Astrocyte (in vitro differentiated cells and primary cell): Measurements from ENCODE around the gene MMP14. TPM values are rescaled to one million over a fixed set of nuclear protein-coding genes. Genes with fewer than 3 reads are reported as not detected.

Experiments
- DNase-seq: peaks from one replicate; pipeline ENCODE4 v3.0.0-alpha.2; 2010; ENCODE audit warnings: low read depth
- FAIRE-seq: peaks from 2 replicates; lab custom pipeline; 2011; peaks lifted over from hg19 to GRCh38; lab: Jason Lieb, UNC
- H2AFZ ChIP-seq: 2 replicates; pipeline ENCODE4 v1.6.0; 2012; ENCODE audit warnings: low read depth, low read length, inconsistent platforms
- H3K27ac ChIP-seq: 2 replicates; pipeline ENCODE4 v1.5.1; 2011; ENCODE audit warnings: low read depth, low read length, inconsistent platforms
- H3K27me3 ChIP-seq: 2 replicates; pipeline ENCODE4 v1.6.0; 2011; ENCODE audit warnings: low read length, inconsistent platforms; ENCODE audit not compliant: insufficient read depth
- H3K36me3 ChIP-seq: 2 replicates; pipeline ENCODE4 v1.5.1; 2011; ENCODE audit warnings: low read length, inconsistent platforms; ENCODE audit not compliant: insufficient read depth
- H3K4me1 ChIP-seq: 2 replicates; pipeline ENCODE4 v1.5.1; 2011; ENCODE audit warnings: low read length, inconsistent platforms; ENCODE audit not compliant: insufficient read depth
- H3K4me2 ChIP-seq: 2 replicates; pipeline ENCODE4 v1.6.0; 2012; ENCODE audit warnings: low read length, inconsistent platforms
- H3K4me3 ChIP-seq: 2 replicates; pipeline ENCODE4 v1.5.1; 2011; ENCODE audit warnings: low read depth, mild to moderate bottlenecking, low read length, inconsistent platforms; ENCODE audit not compliant: insufficient read depth
- H3K79me2 ChIP-seq: 2 replicates; pipeline ENCODE4 v1.6.0; 2012; ENCODE audit warnings: mild to moderate bottlenecking, low read length, inconsistent platforms; ENCODE audit not compliant: insufficient read depth
- H3K9ac ChIP-seq: 2 replicates; pipeline ENCODE4 v1.6.0; 2012; ENCODE audit warnings: mild to moderate bottlenecking, low read length, inconsistent platforms
- H3K9me3 ChIP-seq: 2 replicates; pipeline ENCODE4 v1.5.1; 2012; ENCODE audit warnings: low read depth, mild to moderate bottlenecking, low read length, inconsistent platforms; ENCODE audit not compliant: insufficient read depth
- H4K20me1 ChIP-seq: 2 replicates; pipeline ENCODE4 v1.6.0; 2012; ENCODE audit warnings: low read length, inconsistent platforms; ENCODE audit not compliant: insufficient read depth
- H3K27ac Mint-ChIP-seq: one replicate; pipeline ENCODE4 v1.8.0; 2021; ENCODE audit warnings: mild to moderate bottlenecking, mixed read lengths; ENCODE audit not compliant: unreplicated experiment
- H3K27me3 Mint-ChIP-seq: one replicate; pipeline ENCODE4 v1.8.0; 2021; ENCODE audit warnings: low read depth, mixed read lengths; ENCODE audit not compliant: unreplicated experiment
- H3K36me3 Mint-ChIP-seq: one replicate; pipeline ENCODE4 v1.8.0; 2021; ENCODE audit warnings: low read depth, mixed read lengths; ENCODE audit not compliant: unreplicated experiment
- H3K4me1 Mint-ChIP-seq: one replicate; pipeline ENCODE4 v1.8.0; 2021; ENCODE audit warnings: low read depth, mixed read lengths; ENCODE audit not compliant: unreplicated experiment
- H3K4me3 Mint-ChIP-seq: one replicate; pipeline ENCODE4 v1.8.0; 2021; ENCODE audit warnings: mild to moderate bottlenecking, moderate library complexity, mixed read lengths; ENCODE audit not compliant: unreplicated experiment
- H3K9me3 Mint-ChIP-seq: one replicate; pipeline ENCODE4 v1.8.0; 2021; ENCODE audit warnings: mild to moderate bottlenecking, mixed read lengths; ENCODE audit not compliant: unreplicated experiment
- CTCF ChIP-seq: IDR thresholded peaks from 2 replicates; pipeline ENCODE4 v1.5.1; 2011; ENCODE audit warnings: low read depth, mild to moderate bottlenecking, inconsistent platforms, low read length, moderate library complexity; ENCODE audit not compliant: insufficient read depth
- EZH2 ChIP-seq: IDR thresholded peaks from 2 replicates; pipeline ENCODE4 v1.6.1; 2012; ENCODE audit warnings: mild to moderate bottlenecking, low read length, inconsistent platforms; ENCODE audit not compliant: insufficient read depth
- total RNA-seq: library from RNA; stranded (reverse); gene quantifications from 2 replicates; pipeline ENCODE4 v1.2.1, GENCODE V29; 2021

The MMP14 gene
- total RNA-seq, 1 donor from 2014 or later, result 911 TPM

DNA sequence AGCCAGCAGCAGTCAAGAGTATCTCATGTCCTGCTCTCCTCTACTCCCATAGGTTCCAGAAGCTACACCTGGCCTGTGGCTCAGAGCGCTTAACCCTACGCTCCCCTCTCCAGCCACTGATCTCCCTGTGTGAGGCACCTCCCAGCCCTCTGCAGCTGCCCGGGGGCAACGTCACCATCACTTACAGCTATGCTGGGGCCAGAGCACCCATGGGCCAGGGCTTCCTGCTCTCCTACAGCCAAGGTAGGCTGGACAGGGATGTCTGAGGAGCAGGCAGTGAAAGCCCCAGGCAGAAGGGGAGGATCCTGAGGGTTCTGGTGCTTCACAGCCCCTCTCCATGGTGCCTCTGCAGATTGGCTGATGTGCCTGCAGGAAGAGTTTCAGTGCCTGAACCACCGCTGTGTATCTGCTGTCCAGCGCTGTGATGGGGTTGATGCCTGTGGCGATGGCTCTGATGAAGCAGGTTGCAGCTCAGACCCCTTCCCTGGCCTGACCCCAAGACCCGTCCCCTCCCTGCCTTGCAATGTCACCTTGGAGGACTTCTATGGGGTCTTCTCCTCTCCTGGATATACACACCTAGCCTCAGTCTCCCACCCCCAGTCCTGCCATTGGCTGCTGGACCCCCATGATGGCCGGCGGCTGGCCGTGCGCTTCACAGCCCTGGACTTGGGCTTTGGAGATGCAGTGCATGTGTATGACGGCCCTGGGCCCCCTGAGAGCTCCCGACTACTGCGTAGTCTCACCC, 38.8 kb downstream of the MMP14 start:
- Histone ChIP-seq H3K79me2 (peaks cover 27% of the 10 kb centered on the region), H2AFZ (no peak overlapping the region), H3K4me2 (no peak overlapping the region), H3K4me1 (peaks cover 11% of the 10 kb centered on the region), H3K9ac (no peak overlapping the region), H4K20me1 (peaks cover 31% of the 10 kb centered on the region), H3K27ac (no peak overlapping the region), H3K36me3 (peaks cover 18% of the 10 kb centered on the region), H3K27me3 (no peaks in the 10 kb centered on the region), H3K9me3 (no peaks in the 10 kb centered on the region), H3K4me3 (no peak overlapping the region)
- peaks cover 23% of the 10 kb centered on the region for H3K36me3 Mint-ChIP-seq
- H3K27ac Mint-ChIP-seq, result no peak overlapping the region
- DNase-seq, result no peak
- no peaks in the 10 kb centered on the region for H3K27me3 Mint-ChIP-seq
- TF ChIP-seq CTCF (no peak), EZH2 (no peak)
- no peak for FAIRE-seq
- no peaks in the 10 kb centered on the region for H3K9me3 Mint-ChIP-seq
- no peak overlapping the region for H3K4me3 Mint-ChIP-seq
- H3K4me1 Mint-ChIP-seq, result peaks cover 11% of the 10 kb centered on the region

DNA sequence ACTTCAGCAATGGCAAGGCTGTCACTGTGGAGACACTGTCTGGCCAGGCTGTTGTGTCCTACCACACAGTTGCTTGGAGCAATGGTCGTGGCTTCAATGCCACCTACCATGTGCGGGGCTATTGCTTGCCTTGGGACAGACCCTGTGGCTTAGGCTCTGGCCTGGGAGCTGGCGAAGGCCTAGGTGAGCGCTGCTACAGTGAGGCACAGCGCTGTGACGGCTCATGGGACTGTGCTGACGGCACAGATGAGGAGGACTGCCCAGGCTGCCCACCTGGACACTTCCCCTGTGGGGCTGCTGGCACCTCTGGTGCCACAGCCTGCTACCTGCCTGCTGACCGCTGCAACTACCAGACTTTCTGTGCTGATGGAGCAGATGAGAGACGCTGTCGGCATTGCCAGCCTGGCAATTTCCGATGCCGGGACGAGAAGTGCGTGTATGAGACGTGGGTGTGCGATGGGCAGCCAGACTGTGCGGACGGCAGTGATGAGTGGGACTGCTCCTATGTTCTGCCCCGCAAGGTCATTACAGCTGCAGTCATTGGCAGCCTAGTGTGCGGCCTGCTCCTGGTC, 39.4 kb downstream of the MMP14 start:
- Mint-ChIP-seq H3K27ac (no peak overlapping the region), H3K4me3 (no peak overlapping the region), H3K4me1 (peaks cover 5% of the 10 kb centered on the region), H3K36me3 (peaks cover 23% of the 10 kb centered on the region), H3K9me3 (no peaks in the 10 kb centered on the region), H3K27me3 (no peaks in the 10 kb centered on the region)
- peaks cover 6% of the 10 kb centered on the region for H3K4me1 ChIP-seq
- TF ChIP-seq CTCF (no peak), EZH2 (no peak)
- H3K27ac ChIP-seq, result no peak overlapping the region
- H4K20me1 ChIP-seq, result peaks cover 31% of the 10 kb centered on the region
- no peak overlapping the region for H3K4me2 ChIP-seq
- FAIRE-seq (no peak), DNase-seq (no peak)
- H3K4me3 ChIP-seq, result no peak overlapping the region
- peaks cover 18% of the 10 kb centered on the region for H3K36me3 ChIP-seq
- no peaks in the 10 kb centered on the region for H3K9me3 ChIP-seq
- no peaks in the 10 kb centered on the region for H3K27me3 ChIP-seq
- peaks cover 27% of the 10 kb centered on the region for H3K79me2 ChIP-seq
- H2AFZ ChIP-seq, result no peak overlapping the region
- no peak overlapping the region for H3K9ac ChIP-seq

DNA sequence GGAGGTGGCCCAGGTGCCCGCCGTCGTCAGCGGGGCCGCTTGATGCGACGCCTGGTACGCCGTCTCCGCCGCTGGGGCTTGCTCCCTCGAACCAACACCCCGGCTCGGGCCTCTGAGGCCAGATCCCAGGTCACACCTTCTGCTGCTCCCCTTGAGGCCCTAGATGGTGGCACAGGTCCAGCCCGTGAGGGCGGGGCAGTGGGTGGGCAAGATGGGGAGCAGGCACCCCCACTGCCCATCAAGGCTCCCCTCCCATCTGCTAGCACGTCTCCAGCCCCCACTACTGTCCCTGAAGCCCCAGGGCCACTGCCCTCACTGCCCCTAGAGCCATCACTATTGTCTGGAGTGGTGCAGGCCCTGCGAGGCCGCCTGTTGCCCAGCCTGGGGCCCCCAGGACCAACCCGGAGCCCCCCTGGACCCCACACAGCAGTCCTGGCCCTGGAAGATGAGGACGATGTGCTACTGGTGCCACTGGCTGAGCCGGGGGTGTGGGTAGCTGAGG, 40.7 kb downstream of the MMP14 start:
- Histone ChIP-seq H3K79me2 (peaks cover 25% of the 10 kb centered on the region), H3K27ac (no peak overlapping the region), H3K9me3 (no peaks in the 10 kb centered on the region), H3K4me1 (peaks cover 5% of the 10 kb centered on the region), H3K27me3 (no peaks in the 10 kb centered on the region), H3K9ac (no peak overlapping the region), H3K4me3 (no peak overlapping the region), H3K36me3 (peaks cover 18% of the 10 kb centered on the region), H2AFZ (no peak overlapping the region), H3K4me2 (no peak overlapping the region), H4K20me1 (peaks cover 31% of the 10 kb centered on the region)
- DNase-seq (no peak), FAIRE-seq (no peak)
- Mint-ChIP-seq H3K36me3 (peaks cover 23% of the 10 kb centered on the region), H3K4me1 (peaks cover 9% of the 10 kb centered on the region), H3K9me3 (no peaks in the 10 kb centered on the region), H3K27ac (no peak overlapping the region), H3K27me3 (no peaks in the 10 kb centered on the region), H3K4me3 (no peak overlapping the region)
- TF ChIP-seq CTCF (no peak), EZH2 (no peak)
